Bronchial epithelial cell (primary cell): ENCODE measurements around the gene INTS2. TPM values are rescaled to one million over a fixed set of nuclear protein-coding genes. Genes with fewer than 3 reads are reported as not detected.

ENCODE experiments used
- DNase-seq: peaks from one replicate; pipeline ENCODE4 v3.0.0-alpha.2; 2010; ENCODE audit warnings: low read depth
- FAIRE-seq: peaks from 2 replicates; lab custom pipeline; 2011; peaks lifted over from hg19 to GRCh38; lab: Jason Lieb, UNC
- H3K27me3 ChIP-seq: 2 replicates; pipeline ENCODE4 v1.5.1; 2011; ENCODE audit warnings: low read length; ENCODE audit not compliant: control insufficient read depth, insufficient read depth
- H3K36me3 ChIP-seq: 2 replicates; pipeline ENCODE4 v1.5.1; 2011; ENCODE audit warnings: low read length; ENCODE audit not compliant: control insufficient read depth, insufficient read depth
- H3K4me3 ChIP-seq: 2 replicates; pipeline ENCODE4 v1.5.1; 2011; ENCODE audit warnings: mild to moderate bottlenecking, low read depth, low read length, control low read depth
- CTCF ChIP-seq: IDR thresholded peaks from 2 replicates; pipeline ENCODE4 v1.5.1; 2011; ENCODE audit warnings: mild to moderate bottlenecking, moderate library complexity, low read length, control low read depth, inconsistent platforms; ENCODE audit not compliant: insufficient read depth, severe bottlenecking
- total RNA-seq: library from RNA; depleted of rRNA; stranded (reverse); fragments of >200 nt; gene quantifications from 2 replicates; pipeline ENCODE4 v1.2.1, GENCODE V29; 2014

INTS2 gene
- 16.8 and 17.1 TPM in 2 replicates for total RNA-seq

- TF ChIP-seq CTCF: no peak
- DNase-seq (peak; percentile 82), FAIRE-seq (no peak)
- Histone ChIP-seq H3K27me3 (no peaks in the 10 kb centered on the region), H3K36me3 (peaks cover 2% of the 10 kb centered on the region), H3K4me3 (peak within 1 kb of the TSS; percentile 70)
Observed at GRCh38 chr17:61927208-61928100, at the start of gene INTS2. INTS2 (minus strand) TSS chr17:61927982; CDS start chr17:61926644, 1,338 bp downstream.

- no peak for FAIRE-seq
- no peak for TF ChIP-seq CTCF
Observed at GRCh38 chr17:61974115-61974514, 46.3 kb upstream of the INTS2 start.

GRCh38 chr17:61972311-61972710 is 44.5 kb upstream of the INTS2 start:
- DNase-seq: no peak
- Histone ChIP-seq H3K36me3 (peaks cover 2% of the 10 kb centered on the region), H3K4me3 (no peak overlapping the region), H3K27me3 (no peaks in the 10 kb centered on the region)
- no peak for FAIRE-seq
- no peak for TF ChIP-seq CTCF

More at GRCh38 chr17:61974115-61974514, 46.3 kb upstream of the INTS2 start:
- no peaks in the 10 kb centered on the region for H3K27me3 ChIP-seq
- H3K36me3 ChIP-seq: peaks cover 2% of the 10 kb centered on the region
- DNase-seq: no peak
- no peak overlapping the region for H3K4me3 ChIP-seq

- no peaks in the 10 kb centered on the region for H3K27me3 ChIP-seq
- FAIRE-seq: no peak
- TF ChIP-seq CTCF: no peak
- H3K36me3 ChIP-seq: peaks cover 6% of the 10 kb centered on the region
- H3K4me3 ChIP-seq: no peak overlapping the region
- DNase-seq: no peak
Observed at GRCh38 chr17:61970030-61970429, 42.2 kb upstream of the INTS2 start.

- DNase-seq: no peak
- Histone ChIP-seq H3K27me3 (no peaks in the 10 kb centered on the region), H3K4me3 (no peak overlapping the region), H3K36me3 (peaks cover 9% of the 10 kb centered on the region)
- FAIRE-seq: no peak
- no peak for TF ChIP-seq CTCF
Observed at GRCh38 chr17:61968757-61969156, 41.0 kb upstream of the INTS2 start.

GRCh38 chr17:61967729-61968128 is 39.9 kb upstream of the INTS2 start:
- FAIRE-seq: no peak

More at GRCh38 chr17:61967729-61968128, 39.9 kb upstream of the INTS2 start:
- Histone ChIP-seq H3K36me3 (peaks cover 10% of the 10 kb centered on the region), H3K27me3 (no peaks in the 10 kb centered on the region), H3K4me3 (no peak overlapping the region)
- DNase-seq: no peak
- no peak for TF ChIP-seq CTCF
